GM12892 (cell line): Measurements from ENCODE around the gene TSPAN5.

Source experiments
- POLR2A ChIP-seq: IDR thresholded peaks from 2 replicates; pipeline ENCODE4 v1.6.1; 2011; ENCODE audit warnings: low read depth, low read length, control low read depth
- TAF1 ChIP-seq: IDR thresholded peaks from 2 replicates; pipeline ENCODE4 v1.6.1; 2011; ENCODE audit warnings: low read depth, mild to moderate bottlenecking, control low read depth, low read length, borderline replicate concordance

GRCh38 chr4:98510757-98511517 is 147.5 kb downstream of the TSPAN5 start:
- no peak for TF ChIP-seq TAF1
- no peak for TF ChIP-seq POLR2A
